GM12874 (cell line): ENCODE data around the gene KIAA0930.

Experiments used
- TF ChIP-seq, protein P1 (sequence below): IDR thresholded peaks from 2 replicates; pipeline ENCODE4 v1.5.1; 2011; ENCODE audit warnings: low read depth, mild to moderate bottlenecking, control low read depth, low read length, moderate library complexity; ENCODE audit not compliant: insufficient read depth

The KIAA0930 gene

DNA sequence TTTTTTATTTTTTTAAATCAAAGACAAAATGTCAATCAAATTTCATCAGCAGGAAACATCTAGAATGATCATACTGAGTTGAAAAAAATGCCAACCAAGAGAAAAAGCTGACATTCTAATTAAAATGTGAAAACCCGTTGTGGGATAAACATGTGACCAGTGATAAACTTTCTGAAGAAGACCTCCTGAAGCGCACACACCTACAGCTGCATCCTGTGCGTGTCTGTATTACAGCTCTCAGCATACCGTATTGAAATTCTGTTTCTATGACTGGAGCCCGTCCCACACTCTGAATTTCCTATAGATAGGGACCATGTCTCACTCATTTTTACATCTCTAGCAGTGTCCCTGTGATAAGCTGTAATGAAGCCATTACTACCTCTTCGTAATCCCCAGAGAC is 89.2 kb downstream of the KIAA0930 start:
- TF ChIP-seq, protein P1, sequence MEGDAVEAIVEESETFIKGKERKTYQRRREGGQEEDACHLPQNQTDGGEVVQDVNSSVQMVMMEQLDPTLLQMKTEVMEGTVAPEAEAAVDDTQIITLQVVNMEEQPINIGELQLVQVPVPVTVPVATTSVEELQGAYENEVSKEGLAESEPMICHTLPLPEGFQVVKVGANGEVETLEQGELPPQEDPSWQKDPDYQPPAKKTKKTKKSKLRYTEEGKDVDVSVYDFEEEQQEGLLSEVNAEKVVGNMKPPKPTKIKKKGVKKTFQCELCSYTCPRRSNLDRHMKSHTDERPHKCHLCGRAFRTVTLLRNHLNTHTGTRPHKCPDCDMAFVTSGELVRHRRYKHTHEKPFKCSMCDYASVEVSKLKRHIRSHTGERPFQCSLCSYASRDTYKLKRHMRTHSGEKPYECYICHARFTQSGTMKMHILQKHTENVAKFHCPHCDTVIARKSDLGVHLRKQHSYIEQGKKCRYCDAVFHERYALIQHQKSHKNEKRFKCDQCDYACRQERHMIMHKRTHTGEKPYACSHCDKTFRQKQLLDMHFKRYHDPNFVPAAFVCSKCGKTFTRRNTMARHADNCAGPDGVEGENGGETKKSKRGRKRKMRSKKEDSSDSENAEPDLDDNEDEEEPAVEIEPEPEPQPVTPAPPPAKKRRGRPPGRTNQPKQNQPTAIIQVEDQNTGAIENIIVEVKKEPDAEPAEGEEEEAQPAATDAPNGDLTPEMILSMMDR = no peak

DNA sequence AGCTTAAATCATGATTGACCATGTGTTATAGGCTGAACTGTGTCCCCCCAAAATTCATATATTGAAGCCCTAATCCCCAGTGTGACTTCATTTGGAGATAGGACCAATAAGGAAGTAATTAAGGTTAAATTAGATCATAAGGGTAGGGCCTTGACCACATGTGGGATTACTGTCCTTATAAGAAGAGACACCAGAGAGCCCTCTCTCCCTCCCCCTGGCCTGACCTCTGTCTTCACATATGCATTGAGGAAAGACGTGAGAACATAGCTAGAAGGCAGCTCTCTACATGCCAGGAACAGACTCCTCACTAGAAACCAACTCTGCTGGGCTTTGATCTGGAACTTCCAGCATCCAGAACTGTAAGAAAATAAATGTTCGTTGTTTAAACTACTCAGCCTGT is 90.6 kb downstream of the KIAA0930 start:
- TF ChIP-seq, protein P1 = no peak

DNA sequence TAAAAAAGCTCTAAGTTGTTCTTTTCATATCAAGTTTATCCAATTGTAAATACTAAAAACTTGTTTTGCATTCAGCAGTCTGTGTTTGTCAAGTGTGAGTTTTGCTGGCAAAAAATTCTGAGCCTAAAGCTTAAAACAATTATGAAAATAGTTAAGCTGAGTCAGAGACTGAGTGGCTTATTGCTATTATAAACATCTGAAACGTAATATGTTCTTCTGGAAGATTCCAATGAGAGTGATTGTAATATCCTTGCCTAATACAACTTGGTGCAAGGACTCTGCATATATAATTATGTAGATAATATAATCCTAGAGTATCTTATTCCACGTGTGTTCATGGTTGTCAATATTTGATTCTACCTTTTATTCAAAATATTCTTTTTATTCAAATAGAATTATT is 91.0 kb downstream of the KIAA0930 start:
- TF ChIP-seq, protein P1 = no peak

DNA sequence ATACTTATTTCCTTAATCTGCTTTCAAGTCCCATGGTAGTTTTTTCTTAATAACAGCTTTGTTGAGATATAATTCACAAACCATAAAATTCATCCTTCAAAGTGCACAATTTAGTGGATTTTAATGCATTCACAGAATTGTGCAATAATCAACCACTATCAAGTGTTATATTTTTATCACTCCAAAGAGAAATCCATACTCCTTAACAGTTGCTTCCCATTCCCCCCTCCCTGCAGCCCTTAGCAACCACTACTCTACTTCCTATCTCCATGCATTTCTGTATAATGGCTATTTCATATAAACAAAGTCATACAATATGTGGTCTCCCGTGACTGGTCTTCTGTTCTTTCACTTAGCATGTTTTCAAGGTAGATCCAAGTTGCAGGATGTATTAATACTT is 95.8 kb downstream of the KIAA0930 start:
- TF ChIP-seq, protein P1 = no peak

DNA sequence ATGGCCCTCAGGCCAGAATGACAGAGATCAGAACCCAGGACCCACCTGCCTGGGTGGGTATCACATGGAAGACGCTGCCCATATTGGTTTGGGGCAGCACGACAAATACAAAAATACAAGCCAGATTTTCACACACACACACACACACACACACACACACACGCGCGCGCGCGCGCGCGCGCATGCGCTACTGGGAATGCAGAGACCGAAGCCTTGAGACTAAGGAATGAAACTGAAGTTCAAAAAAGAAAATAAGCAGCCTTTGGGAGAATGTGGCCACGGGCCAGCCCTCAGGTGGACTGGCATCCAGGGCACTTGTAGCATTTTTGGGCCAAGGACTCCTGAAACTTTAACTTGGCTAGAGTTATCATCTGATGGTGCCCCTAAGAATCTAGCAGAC is 98.3 kb downstream of the KIAA0930 start:
- TF ChIP-seq, protein P1 = no peak
